Vagina (tissue), 2 donors: ENCODE data around the gene RASAL2.

ENCODE experiments used
- POLR2A ChIP-seq, 2 donors: fragments of 450-650 bp; IDR thresholded peaks; one replicate each; pipeline ENCODE4 v1.6.1; 2017; ENCODE audit warnings: antibody characterized with exemption in 2 of 2, mild to moderate bottlenecking in 2 of 2, moderate library complexity in 2 of 2
- TF ChIP-seq, protein P1 (sequence below), 3 experiments: fragments of 450-650 bp in 2 of 3; fragments of 200-600 bp in 1 of 3; sonication (generic) in 1 of 3; IDR thresholded peaks; one replicate each; pipeline ENCODE4 v1.5.1; 2017 to 2019; ENCODE audit warnings: antibody characterized with exemption in 3 of 3, mild to moderate bottlenecking in 2 of 3, moderate library complexity in 2 of 3

- TF ChIP-seq, protein P1, sequence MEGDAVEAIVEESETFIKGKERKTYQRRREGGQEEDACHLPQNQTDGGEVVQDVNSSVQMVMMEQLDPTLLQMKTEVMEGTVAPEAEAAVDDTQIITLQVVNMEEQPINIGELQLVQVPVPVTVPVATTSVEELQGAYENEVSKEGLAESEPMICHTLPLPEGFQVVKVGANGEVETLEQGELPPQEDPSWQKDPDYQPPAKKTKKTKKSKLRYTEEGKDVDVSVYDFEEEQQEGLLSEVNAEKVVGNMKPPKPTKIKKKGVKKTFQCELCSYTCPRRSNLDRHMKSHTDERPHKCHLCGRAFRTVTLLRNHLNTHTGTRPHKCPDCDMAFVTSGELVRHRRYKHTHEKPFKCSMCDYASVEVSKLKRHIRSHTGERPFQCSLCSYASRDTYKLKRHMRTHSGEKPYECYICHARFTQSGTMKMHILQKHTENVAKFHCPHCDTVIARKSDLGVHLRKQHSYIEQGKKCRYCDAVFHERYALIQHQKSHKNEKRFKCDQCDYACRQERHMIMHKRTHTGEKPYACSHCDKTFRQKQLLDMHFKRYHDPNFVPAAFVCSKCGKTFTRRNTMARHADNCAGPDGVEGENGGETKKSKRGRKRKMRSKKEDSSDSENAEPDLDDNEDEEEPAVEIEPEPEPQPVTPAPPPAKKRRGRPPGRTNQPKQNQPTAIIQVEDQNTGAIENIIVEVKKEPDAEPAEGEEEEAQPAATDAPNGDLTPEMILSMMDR (IDR thresholded peaks at IDR 0.05), result no peak
- TF ChIP-seq POLR2A (IDR thresholded peaks at IDR 0.05), result no peak
Observed at GRCh38 chr1:178266113-178266512, 172.2 kb downstream of the RASAL2 start.
